ENCODE measurements around the gene PLCL2.

Gene PLCL2

DNA sequence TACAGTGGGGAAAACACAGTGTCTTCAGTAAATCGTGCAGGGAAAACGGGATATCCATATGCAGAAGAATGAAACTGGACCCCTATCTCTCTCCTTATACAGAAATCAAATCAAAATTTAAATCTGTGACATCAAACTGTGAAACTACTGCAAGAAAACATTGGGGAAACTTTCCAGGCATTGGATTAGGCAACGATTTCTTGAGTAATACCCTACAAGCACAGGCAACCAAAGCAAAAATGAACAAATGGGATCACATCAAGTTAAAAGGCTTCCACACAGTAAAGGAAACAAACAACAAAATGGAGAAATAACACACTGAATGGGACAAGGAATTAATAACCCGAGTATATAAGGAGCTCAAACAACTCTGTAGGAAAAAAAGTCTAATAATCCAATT lies 165.3 kb downstream of the PLCL2 start:
- DNase-seq = no peak

DNA sequence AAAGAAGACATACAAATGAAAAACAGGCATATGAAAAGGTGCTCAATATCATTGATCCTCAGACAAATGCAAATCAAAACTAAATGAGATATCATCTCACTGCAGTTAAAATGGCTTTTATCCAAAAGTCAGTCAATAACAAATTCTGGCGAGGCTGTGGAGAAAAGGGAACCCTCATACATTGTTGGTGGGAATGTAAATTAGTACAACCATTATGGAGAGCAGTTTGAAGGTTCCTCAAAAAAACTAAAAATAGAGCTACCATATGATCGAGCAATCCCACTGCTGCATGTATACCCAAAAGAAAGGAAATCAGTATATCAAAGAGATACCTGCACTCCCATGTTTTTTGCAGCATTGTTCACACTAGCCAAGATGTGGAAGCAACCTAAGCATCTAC lies 165.8 kb downstream of the PLCL2 start:
- DNase-seq = no peak

GRCh38 chr3:17052363-17052762 lies 167.6 kb downstream of the PLCL2 start:
- DNase-seq = no peak

DNA sequence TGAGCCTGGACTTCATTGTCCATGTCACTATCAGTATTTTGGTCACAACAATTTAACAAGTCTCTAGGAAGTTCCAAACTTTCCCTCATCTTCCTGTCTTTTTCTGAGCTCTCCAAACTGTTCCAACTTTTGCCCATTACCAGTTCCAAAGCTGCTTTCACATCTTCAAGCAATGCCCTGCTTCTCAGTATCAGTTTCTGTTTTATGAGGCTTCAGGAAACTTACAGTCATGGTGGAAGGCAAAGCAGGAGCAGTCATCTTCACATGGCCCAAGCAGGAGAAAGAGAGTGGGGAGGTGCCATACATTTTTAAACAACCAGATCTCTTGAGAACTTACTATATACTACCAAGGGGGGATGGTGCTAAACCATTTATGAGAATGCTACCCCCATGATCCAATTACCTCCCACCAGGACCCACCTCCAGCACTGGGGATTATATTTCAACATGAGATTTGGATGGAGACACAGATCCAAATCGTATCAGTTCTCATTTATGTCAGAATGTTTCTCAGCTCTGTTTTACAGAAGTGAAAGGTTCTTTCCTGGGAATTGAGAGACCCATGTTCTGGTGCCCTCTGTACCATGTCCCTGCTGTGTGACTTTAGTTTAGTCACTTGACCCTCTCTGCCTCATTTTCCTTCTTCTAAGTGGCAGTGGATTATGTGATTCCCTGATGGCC lies 169.7 kb downstream of the PLCL2 start:
- DNase-seq = no peak

DNA sequence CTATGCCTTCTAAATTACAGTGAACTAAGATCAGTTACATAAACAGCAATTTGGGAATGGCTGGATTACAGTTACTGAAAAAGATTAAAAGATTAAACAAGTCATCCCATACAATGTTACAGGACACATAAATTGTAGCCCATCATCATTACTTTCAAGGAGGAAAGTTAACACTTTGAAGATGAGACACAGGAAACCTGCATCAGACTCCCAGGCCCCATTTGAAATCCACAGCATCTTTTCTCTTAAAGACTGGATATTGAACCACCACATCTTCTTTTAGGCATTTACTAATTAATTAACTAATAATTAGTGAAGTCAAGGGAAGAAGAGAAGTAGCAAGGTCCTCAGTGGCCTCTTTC lies 170.2 kb downstream of the PLCL2 start:
- DNase-seq = no peak

- no peak for DNase-seq
Observed at GRCh38 chr3:17055374-17056276, 170.9 kb downstream of the PLCL2 start.

DNA sequence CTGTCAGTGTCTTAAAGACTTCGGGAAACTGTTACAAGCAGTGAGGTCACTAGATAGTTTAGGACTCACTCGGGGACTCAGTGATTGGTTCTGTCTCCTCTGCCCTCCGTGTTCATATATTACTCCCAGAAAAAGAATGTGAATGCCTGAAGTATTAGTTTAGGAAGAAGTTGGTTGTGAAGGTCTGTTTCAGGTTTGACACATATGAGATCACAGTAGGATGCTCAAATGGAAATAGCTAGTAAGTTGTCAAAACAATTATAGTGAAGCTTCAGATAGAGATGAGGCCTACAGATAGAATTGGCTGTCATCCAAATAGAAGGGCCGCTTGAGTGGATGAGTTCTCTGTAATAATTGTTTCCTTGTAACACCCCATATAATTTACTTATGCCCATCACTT lies 172.6 kb downstream of the PLCL2 start:
- DNase-seq = no peak

GRCh38 chr3:17059989-17060550 lies 175.3 kb downstream of the PLCL2 start:
- DNase-seq = no peak

DNA sequence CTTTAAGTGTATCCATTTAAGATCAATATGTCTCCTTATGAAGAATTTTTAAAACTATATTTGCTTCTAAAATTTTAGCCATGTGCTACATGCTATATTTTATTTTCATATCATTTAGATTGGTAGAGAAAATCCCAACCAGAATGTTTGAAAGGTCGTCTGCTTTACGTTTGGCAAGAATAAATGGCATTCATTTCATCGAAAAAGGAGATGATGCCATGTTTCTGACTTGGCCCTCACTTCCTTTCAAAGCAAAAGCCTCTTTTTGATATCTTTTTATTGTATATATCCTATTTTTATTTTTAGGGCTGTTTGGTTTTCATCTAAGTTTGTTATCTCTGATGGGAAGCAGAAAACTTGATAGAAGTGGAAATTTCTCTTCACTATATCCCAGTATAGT lies 176.2 kb downstream of the PLCL2 start:
- DNase-seq = no peak

GRCh38 chr3:17062736-17063135 lies 178.0 kb downstream of the PLCL2 start:
- DNase-seq = no peak

GRCh38 chr3:17063596-17063995 lies 178.8 kb downstream of the PLCL2 start:
- no peak for DNase-seq

DNA sequence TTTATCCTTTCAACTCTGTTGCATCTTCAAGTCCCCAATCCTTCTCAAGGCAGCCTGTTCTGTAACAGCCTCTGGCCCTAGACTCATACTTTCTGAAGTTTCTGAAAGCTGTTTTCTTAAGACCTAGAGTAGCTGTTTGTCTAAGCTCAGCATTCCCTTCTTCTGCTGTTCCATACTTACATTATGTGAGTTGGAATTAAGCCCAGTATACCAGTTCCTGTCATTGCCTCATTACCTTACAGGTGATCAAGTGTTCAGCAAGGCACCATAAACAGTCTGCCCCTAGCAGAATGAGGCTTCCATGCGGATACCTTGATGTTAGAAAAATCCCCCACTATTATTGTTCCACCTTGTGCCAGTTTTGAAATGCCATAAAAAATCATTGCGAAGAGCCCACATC lies 180.6 kb downstream of the PLCL2 start:
- DNase-seq = no peak

- DNase-seq = no peak
Observed at GRCh38 chr3:17065881-17066280, 181.1 kb downstream of the PLCL2 start.

- DNase-seq = no peak
Observed at GRCh38 chr3:17069754-17070153, 185.0 kb downstream of the PLCL2 start.

DNA sequence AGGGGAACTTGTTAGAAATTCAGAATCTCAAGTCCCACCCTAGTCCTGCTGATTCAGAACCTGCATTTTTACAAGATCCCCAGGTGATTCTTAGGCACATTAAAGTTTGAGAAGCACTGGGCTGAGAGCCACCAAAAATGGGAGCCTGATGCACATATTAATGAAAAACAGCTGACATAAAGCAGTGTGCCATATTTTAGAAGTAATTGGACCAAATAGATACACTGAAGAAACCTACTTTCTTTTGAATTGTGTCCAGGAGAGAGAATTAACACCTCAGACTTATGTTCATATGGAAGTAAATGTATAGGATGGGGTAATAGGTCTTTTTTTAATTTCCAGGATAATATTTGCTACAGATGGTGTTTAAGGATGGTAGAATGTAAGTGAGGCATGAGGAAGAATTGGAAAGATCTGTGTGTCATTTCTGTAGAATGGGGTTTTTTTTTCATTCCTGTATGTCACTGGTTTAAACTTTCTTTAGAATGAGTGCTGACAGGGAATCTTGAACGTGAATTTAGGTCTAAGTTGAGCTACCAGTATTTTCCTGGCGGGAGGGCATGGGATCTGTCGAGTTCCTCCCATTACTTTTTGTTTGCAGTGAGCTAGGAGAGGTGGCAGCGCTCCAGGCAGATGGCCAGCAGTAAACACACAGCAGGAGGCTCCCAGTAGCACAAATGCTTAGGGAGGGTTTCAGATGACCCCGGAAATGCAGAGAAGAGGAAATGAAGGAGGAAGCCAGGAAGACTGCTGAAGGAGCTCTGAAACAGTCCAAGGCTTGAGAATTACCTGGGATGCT lies 185.6 kb downstream of the PLCL2 start:
- no peak for DNase-seq

GRCh38 chr3:17074559-17074958 lies 189.8 kb downstream of the PLCL2 start:
- DNase-seq = peak; percentile 27

GRCh38 chr3:17075358-17075757 lies 190.6 kb downstream of the PLCL2 start:
- no peak for DNase-seq

DNA sequence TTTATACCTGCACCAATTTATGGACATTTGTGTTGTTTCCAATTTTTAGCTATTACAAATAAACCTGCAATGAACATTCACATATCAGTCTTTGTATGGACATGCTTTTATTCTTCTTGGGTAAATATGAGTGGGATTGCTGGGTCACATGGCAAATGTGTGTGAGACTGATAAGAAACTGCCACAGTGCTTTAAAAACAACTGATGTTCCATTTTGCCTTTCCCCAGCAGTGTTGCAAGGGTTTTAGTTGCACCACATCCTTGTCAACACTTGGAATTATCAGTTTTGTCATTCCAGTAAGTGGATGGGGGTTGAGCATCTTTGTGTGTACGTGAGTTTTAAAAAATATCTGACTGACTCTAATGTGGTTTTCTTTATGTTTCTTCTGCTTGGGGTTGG lies 191.2 kb downstream of the PLCL2 start:
- no peak for DNase-seq

GRCh38 chr3:17076940-17077605 lies 192.3 kb downstream of the PLCL2 start:
- DNase-seq = no peak

DNA sequence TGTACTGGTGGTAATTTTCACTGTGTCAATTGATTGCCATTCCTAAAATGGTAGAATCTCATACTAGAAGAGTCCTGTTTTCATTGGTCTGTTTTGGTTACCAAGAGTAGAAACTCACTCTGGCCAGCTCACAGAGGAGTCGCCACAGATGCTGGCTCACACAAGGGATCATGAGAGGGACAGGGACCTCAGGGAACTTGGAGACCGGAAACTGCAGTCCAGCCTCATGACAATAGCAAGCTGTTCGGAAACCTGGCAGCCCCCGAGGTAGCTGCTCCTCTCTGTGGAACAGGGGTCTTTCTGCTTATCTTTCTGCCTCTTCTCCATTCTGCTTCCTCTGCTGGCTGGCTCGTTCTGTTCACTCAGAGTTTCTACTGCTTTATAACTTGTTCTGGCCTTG lies 192.9 kb downstream of the PLCL2 start:
- DNase-seq = no peak

DNA sequence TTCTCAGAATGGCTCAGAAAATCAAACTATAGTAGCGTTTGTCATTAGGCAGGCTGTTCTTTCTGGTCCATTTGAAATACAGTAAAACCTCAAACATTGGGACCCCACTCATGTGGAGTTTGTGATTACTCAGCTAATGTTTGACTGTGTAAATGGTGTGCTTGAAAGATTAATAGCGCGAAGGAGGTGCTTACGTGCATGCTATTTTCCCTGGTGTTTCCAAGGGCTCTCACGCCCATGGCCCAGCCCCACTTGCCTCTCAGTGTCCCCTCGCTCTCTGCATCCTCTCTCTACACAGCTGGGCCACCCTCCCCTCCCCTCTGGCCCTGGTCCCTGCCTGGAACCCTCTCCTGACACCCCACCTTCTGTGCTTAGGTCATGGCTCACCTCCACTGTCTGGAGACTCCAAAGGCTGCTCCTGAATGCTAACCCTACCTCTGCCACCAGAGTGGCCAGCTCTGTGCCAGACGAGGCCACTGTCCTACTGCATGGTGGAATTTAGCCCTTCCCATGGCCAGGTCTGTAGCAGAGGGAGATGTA lies 194.2 kb downstream of the PLCL2 start:
- no peak for DNase-seq

- no peak for DNase-seq
Observed at GRCh38 chr3:17079933-17080332, 195.2 kb downstream of the PLCL2 start.

Data from CD4-positive, alpha-beta T cell treated with Interleukin-6 for 4 hours (primary cell).